ENCODE measurements around the gene LYZL4. TPM values are rescaled to one million over a fixed set of nuclear protein-coding genes. Genes with fewer than 3 reads are reported as not detected.

The LYZL4 gene
- total RNA-seq, 1 experiment from 2014 or later: not detected

DNA sequence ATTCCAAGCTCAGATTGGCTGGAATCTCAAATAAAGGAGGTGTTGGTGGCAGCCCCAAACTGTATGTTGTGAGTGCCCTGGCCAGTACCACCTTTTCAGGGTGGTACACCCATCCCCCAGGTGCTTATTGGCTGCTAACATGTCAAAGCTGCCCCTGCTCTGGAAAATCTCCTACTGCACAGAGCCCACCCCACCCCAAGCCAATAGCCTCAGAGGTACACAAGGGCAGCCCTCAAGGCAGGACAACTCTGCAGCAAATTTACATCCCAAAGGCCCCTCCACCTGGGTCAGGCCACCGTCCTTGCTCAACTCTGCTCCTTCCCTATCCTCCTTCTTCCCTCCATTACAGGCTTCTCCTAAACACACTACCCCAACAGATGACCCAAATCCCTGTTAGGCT, 37.1 kb upstream of the LYZL4 start:
- ATAC-seq (no peak), DNase-seq (ENCODE audit: low read depth, low spot score) (no peak)
- H3K4me2 ChIP-seq (ENCODE audit: low read length): no peak overlapping the region
- ChIA-PET POLR2A (no interaction called here), CTCF (no interaction called here), RAD21 (ENCODE audit: low non-redundant PET in 1 of 2, low total read pairs in 2 of 2, uncharacterized antibody in 2 of 2, unreplicated experiment in 2 of 2) (no interaction called here)
- peaks cover 0 to 13% of the 10 kb centered on the region in 2 experiments; a peak in 1 of 4 replicates for H3K4me1 ChIP-seq (ENCODE audit: control insufficient read depth in 1 of 2, insufficient read depth in 2 of 2, low read length in 2 of 2)
- no peak overlapping the region for H3K9ac ChIP-seq (ENCODE audit: low read length)
- BruUV-seq (replicated peaks): no TSS peak
- no peak overlapping the region for H2AFZ ChIP-seq (ENCODE audit: low read depth, low read length, poor library complexity, severe bottlenecking)
- intact Hi-C loops (cut with micrococcal nuclease): loop anchor here (10.0 kb wide), 2 partner anchors 387 to 553 kb away; no protein-coding TSS in a partner anchor
- H3K27me3 ChIP-seq (ENCODE audit: insufficient read depth, low read length): no peaks in the 10 kb centered on the region
- TF ChIP-seq YY1 (IDR thresholded peaks at IDR 0.05; ENCODE audit: extremely low read depth, insufficient replicate concordance, low read depth, low read length) (no peak), SP1 (IDR thresholded peaks at IDR 0.05; ENCODE audit: low read depth) (no peak), CBX3 (IDR thresholded peaks at IDR 0.05; ENCODE audit: low read depth) (no peak), ELF1 (IDR thresholded peaks at IDR 0.05; ENCODE audit: borderline replicate concordance, low read depth) (no peak), SRF (IDR thresholded peaks at IDR 0.05; ENCODE audit: low read depth) (no peak), SIN3A (IDR thresholded peaks at IDR 0.05; ENCODE audit: low read depth) (no peak), EGR1 (IDR thresholded peaks at IDR 0.05; ENCODE audit: low read depth) (no peak), EZH2phosphoT487 (IDR thresholded peaks at IDR 0.05; ENCODE audit: borderline replicate concordance) (no peak), JUND (IDR thresholded peaks at IDR 0.05) (no peak)
- TF ChIP-seq, protein P1, sequence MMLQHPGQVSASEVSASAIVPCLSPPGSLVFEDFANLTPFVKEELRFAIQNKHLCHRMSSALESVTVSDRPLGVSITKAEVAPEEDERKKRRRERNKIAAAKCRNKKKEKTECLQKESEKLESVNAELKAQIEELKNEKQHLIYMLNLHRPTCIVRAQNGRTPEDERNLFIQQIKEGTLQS (IDR thresholded peaks at IDR 0.05): no peak
- TF ChIP-seq, protein P2, sequence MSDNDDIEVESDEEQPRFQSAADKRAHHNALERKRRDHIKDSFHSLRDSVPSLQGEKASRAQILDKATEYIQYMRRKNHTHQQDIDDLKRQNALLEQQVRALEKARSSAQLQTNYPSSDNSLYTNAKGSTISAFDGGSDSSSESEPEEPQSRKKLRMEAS (IDR thresholded peaks at IDR 0.05): no peak
- no peaks in the 10 kb centered on the region for H3K9me2 ChIP-seq (ENCODE audit: insufficient read depth)
- H4K20me1 ChIP-seq (ENCODE audit: insufficient read depth): no peaks in the 10 kb centered on the region
- no peak overlapping the region for H3K27ac ChIP-seq (ENCODE audit: low read depth, low read length)
- no peaks in the 10 kb centered on the region for H3K36me3 ChIP-seq (ENCODE audit: control insufficient read depth in 1 of 2, insufficient read depth in 2 of 2, low read length in 2 of 2)
- no peak overlapping the region for H3K4me3 ChIP-seq (replicated peaks in 1 of 2; ENCODE audit: low read depth in 1 of 2, low read length in 2 of 2)
- H3K9me3 ChIP-seq (ENCODE audit: control insufficient read depth in 1 of 2, insufficient read depth in 1 of 2, low read depth in 1 of 2, low read length in 2 of 2): no peaks in the 10 kb centered on the region
- no peaks in the 10 kb centered on the region for H3K79me2 ChIP-seq (ENCODE audit: insufficient read depth, low read length)
